SKM-1 treated with dmso at 0.1 percent for 144 hours (cell line): Measurements from ENCODE around the gene TMPRSS13.
"Not testable (repeated sequence)": the region's sequence is repeated elsewhere in the genome, so short reads cannot be mapped to it uniquely, and the experiment has no call there.

ENCODE experiments used
- DNase-seq: peaks from one replicate; lab custom pipeline; 2025; ENCODE audit not compliant: unreplicated experiment; lab: John Stamatoyannopoulos, UW

TMPRSS13 gene

DNA sequence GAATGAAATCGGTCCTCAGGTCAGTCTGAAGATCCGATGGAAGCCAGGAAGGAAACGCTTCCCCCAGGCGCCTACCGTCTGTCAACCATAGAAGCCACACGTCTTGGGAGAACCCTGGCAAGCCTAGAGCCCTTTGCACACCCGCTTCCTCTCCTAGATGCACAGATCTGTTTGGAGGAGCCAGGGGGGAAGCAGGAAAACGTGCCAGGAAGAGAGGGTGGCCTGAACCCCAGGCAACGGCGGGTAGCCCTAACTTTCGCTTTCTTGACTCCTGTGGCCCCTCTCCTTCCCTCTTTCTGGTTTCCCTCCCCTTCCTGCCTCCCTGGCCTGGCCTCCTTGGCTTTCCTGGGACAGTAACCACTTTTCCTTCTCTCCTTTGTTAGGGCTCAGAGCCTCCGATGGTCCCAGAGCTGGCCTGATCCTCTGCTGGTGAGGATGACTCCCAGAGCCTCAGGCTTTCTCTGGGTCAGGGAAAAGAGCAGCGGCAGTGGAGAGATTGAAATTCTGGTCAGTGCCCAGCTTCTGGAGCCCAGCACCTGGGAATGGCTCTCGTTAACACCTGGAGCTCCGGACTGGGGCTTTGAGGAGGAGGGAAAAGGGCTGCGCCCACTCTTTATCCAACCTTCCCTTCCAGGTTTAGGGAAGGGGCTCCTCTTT is 54.8 kb downstream of the TMPRSS13 start:
- DNase-seq: no peak

DNA sequence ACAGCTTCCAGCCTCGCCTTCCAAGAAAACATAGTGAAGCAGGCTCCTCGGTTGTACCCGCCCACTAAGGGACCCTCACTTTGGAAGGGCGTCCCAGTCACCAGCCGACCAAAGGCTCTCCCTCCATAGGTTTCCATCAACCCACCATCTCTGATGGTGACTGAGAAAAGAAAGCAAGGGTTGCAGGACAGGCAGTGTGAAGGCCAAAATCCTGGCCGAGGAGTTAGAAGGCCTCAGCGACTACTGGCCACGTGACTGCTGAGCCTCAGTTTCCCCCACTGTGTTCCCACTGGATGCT is 55.4 kb downstream of the TMPRSS13 start:
- DNase-seq: no peak

DNA sequence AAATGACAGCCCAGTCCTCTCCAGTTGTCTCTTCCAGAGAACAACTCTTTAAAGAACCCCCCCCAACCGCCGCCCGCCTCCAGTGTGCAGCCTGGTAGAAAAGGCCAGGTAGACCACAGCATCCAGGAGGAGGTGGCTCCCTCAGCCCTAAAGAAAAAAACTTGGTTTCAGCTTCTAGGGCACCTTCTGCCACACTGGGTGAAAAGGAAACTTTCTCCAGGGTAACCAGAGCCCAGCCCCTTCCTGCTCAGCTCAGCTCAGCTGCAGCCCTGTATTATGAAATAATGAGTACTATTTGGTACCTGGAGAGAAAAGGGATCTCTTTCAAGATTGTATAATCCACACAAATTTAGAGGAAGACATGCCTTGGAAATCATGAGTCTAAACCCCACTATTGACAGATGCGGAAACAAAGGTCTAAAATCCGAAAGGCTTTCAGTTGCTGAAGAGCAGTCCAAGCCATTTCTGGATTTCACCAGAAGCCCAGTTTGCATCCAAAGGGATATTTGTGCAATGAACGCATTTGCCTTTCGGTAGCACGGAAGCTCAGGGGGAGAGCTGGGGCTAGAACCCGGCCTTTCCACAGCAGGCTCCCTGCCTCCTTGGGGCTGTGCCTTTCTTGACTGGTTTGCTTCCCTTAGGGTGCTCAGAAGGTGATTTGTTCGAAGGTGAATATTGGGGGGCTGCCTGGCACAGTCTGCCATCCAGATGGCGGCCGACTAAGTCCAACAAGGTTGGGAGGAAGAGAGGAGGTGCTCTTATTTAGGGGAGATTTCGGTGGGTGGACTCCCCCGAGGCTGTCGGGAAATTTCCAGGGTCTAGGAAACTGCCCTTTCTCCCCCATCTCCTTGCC is 56.0 kb downstream of the TMPRSS13 start:
- DNase-seq: peak; percentile 18

DNA sequence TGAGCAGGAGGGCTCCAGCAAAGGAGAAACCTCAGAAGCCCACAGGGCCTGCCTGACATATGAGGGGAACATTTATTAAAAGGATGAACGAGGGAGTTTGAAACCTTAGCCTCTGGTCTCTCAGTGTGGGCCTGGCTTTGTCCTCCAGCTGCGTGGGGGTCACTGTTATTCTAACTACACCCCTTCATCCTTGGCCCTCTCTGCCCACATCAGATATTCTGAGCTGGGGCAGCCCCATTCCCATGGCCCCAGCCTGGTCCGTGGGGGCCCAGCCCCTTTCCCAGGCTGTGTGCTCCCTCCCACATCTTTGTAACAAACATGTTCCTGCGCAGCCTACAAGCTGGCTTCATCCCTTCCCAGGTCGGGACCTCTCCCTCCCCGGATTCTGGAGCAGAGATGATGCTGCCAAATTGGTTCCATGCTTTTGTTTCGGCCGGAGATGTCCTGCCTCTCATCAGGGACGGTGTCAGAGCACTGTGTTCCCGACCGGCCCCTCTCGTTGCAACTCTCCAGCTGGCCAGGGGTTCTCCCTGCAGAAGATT is 56.7 kb downstream of the TMPRSS13 start:
- no peak for DNase-seq

DNA sequence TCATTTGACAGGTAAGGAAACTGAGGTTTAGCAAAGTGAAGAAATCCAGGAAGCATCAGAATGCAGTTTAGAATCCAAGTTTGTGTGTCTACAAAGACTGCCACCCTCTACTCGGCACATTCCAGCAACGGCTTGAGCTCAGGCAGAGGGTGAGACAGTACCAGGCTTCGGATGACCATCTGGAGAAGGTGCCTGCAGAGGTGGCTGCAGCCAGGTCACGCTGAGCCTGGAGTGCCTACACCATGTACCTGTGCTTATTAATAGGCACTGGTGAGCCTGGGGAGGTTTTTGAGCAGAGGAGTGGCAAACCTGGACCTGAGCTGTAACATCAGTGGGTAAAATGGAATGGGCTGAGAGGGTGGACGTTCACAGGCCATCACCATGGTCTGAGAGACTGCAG is 57.4 kb downstream of the TMPRSS13 start:
- DNase-seq: no peak

DNA sequence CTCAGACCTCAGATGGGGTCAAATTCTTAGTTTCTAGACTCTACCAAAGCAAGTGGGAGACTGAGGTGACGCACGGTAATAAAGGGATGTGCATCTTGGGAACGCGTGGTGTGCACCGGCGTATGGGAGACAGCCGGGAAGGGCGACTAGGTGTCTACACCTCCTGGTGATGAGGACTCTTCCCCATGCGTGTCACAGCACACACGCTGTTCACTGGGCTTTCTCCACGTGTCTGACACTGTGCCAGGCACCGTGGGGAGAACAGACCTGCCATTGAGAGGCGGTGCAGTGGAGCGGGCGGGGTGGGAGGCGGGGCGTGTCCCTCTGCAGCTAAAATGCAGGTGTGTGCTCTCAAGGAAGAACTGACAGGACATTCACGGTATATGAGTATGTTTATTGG is 58.0 kb downstream of the TMPRSS13 start:
- DNase-seq: no peak

DNA sequence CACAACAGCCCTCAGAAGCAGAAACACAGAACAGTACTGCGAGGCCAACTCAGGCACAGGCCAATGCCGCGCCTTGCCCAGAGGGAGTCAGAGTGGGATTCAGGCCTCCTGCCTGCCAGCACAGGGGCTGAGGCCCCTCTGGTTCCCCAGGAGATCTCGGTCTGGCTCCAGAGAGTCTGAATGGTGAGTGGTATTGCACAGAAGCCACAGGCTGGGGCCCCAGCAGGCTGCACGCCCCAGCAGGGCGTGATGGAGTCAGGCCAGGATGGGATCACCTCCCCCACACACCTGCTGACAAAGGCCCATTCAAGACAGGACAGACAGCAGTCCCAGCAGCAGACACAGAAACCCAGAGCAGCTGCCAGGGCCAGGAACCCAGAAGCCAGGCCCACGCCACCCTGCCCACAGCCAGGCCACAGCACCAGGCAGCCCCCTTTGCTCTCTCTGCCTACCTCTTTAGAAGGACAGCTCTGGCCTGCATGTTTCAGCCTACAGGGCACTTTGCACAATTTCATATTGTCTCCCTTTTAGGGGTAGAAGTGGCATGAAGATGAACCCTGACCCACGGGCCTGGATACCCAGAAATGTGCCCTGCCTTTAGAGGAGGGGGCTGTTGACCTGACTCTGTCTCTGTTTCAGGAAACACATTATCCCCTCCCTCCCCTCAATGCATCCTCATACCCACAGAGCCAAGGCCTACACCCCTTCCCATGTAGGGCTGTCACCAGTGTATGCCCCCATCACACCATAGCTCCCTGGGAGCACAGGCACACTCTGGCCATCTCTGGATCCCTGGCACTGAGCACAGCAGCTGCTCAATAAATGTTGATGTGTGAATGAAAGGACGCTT is 58.9 kb downstream of the TMPRSS13 start:
- DNase-seq: no peak

DNA sequence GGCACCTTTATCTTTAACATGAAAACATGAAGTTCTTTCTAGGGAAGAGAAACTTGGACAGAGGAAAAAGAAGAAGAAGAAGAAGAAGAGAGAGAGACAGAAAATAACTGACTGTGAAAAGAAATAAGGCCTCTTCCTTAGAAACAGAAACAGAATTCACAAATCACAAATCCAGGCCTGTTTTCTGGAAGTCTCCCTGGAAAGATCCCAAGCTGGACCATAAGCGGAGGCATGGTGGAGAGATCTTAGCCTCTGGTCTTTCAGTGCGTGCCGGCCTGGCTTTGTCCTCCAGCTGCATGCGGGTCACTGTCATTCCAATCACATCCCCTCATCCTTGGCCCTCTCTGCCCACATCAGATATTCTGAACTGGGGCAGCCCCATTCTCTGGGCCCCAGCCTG is 59.6 kb downstream of the TMPRSS13 start:
- no peak for DNase-seq

DNA sequence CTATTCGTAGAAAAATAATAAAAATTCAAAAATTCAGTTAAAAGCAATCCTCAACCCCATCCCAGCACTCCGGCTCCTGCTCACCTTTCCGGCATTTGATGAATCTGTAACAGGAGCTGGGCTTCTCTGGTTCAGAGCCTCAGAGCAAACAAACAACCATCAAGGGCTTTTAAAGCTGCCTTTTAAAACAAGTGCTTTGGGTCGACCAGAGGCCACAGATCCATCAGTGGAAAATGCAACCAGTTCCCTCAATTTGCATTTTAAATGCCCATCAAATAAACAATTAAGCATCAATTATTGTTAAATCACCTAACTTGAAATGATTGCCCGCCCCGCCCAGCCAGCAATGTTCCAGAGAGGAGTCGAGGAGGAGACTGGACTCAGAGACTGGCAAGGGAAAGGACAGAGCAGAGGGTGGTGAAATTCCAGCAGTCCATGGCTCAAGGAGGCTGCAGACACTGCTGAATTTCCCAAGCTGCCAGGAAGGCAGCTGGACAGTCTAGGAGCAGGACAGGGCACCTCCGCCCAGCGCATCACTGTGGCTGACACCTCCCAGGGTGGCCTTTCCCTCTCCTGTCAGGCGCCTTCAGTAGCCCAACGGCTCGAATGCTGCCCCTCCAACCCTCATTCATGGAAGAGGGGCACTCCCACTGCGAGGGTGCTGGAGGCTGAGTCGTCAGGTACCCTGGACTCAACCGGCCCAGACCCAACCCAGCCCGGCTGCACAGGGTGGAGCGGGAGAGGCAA is 60.2 kb downstream of the TMPRSS13 start:
- DNase-seq: no peak

DNA sequence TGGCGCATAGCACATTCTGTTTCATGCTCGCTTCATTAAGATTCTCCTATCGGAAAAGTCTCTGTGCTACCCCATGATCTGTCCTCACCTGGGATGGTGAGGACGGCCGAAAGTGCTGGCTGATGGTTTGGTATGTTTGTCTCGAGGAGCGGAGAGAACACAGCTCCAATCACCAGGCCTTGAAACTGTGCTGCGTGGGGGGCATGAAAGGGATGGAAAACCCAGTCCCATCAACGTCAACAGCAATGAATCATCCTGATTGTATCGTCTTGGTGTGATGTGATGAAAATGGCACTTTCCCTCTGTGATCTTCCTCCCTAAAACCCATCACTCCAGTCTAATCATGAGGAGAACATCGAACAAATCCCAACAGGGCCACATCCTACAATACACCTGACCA is 61.1 kb downstream of the TMPRSS13 start:
- DNase-seq: no peak

DNA sequence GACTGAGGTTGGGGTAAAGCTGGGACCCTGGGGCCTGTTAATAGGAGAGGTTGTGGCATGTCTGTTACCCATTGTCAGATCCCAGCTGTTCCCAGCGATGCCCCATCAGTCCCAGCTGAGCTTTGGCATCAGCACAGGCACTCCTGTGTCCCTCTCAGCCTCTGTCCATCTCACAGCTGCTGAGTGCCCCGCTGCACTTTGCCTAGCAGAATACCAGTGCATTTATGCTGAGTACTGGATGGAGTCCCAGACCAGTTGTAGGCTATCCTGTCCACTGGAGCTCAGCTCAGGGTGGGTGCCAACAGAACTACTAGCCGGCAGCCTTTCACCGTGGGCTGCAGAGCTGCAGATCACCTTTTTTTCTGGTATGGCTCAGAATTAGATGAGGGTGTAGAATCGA is 62.7 kb downstream of the TMPRSS13 start:
- DNase-seq: no peak

DNA sequence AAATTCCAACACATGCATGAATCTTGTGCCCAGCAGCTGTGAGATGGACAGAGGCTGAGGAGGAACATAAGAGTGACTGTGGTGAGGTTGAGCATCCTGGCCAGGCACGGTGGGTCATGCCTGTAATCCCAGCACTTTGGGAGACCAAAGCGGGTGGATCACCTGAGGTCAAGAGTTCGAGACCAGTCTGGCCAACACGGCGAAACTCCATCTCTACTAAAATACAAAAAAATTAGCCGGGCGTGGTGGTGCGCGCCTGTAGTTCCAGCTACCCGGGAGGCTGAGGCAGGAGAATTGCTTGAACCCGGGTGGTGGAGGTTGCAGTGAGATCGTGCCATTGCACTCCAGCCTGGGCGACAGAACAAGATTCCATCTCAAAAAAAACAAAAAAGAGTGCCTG is 63.7 kb downstream of the TMPRSS13 start:
- not testable (repeated sequence) for DNase-seq

DNA sequence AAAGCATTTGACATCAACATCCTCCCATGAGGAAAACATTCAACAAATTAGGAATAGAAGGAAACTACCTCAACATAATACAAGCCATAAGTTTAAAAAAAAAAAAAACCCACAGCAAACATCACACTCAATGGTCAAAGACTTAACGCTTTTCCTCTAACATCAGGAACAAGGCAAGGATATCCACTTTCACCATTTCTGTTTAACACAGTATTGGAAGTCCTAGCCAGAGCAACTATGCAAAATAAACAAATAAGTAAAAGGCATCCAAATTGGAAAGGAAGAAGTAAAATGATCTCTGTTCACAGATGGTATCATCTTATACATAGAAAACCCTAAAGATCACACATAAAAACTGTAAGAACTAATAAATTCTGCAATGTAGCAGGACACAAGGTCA is 65.8 kb downstream of the TMPRSS13 start:
- DNase-seq: no peak

DNA sequence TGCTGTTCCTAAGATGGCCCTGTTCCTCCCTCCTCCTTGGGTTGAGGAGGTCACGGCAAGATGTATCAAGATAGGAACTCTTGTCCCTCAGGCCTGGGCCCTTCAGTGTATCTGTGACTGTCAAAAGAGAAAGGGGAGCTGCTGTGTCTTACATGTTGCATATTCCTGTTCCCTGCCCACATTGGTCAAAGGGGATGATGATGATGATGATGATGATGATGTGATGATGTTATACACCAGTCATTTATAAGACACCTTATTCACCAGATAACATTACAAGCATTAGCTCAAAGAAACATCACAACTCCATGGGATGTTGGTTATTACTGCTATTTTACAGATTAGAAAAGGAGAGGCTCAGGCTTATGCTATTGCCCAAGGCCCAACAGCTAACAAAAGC is 66.4 kb downstream of the TMPRSS13 start:
- no peak for DNase-seq

DNA sequence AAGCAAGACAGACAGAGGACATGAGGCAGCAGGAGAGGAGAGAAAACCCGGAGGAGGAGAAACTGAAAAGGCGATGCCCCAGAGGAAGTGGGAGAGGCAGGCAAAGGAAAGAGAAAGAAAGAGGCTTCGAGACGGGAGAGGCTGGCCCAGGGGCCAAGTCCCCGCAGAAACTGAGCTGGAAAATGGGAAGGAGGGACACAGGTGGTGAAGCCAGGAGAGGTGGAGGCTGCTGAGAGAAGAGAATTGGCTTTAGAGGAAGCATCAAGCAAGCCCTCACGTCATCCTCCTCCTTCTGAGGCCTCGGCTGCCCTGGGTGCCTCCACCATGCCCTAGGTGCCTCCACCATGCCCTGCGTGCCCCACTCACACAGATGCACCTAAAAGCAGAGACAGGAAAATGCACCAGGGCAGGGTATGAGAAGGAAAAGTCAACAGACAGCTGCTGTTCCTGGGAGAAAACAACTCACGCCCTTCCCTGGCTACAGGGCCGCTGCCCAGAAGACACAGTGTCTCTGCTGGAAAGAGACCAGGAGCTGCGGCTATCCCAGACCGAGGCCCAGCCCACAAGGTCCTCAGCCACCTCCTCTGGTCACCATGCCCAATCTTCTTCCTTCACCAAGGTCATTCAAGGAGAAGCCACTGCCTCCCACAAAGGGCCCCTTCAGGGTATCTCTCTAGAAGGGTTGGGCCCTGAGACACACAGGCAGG is 67.0 kb downstream of the TMPRSS13 start:
- no peak for DNase-seq

DNA sequence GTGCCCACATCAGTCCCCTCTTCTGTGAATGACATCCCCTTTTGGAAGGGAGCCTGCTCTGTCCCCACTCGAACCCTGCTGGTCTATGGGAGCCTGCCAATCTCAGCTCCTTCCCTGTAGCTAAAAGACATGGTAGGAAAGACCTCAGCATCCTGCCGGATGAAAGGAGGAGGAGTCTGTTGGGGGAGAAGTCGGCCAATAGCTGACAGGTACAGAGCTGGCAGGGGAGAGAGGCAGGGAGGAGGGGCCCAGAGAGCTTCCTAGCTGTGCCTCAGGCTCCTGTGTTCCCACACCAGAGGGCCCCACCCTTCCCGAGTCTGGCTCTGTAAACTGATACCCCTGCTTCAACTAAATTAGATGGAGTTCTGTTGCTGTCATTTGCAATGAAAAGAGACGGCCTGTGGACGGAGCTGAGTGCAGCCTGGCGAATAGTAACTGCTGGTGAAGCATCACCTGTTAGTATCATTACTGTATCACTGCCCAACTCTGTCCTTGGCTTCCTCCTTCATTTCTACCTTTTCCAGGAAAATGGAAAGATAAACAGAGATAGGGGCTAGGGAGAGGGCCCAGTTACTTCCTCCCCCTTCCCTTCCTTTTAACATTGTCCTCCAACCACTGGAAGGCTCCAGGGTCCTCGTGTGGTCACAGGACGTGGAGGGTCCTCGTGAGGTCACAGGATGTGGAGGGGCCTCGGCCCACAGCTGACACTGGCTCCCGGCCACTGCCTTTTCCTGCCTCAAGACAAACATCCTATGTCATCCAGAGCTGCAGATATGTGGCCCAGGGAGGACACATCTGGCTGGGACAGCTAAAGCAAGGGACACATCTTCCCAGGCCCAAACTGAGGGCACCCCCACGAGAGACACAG is 67.8 kb downstream of the TMPRSS13 start:
- no peak for DNase-seq

DNA sequence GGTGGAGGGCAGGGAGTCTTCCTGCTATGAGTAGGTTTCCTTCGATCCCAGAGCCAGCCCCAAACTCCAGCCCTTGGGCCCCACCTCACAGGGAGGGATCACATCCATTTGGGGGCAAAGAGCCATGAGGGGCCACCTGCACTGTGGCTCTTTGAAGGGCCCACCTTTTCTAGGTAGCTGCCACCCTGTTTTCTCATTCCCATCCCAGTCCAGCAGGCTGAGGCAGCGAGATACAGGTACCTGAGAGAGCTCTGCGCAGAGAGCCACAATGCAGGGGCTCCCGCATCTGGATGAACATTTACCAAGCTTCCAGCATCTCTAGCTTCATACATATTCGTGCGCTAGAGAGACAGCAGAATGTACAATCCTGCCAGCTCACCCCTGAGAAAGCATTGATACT is 69.1 kb downstream of the TMPRSS13 start:
- DNase-seq: no peak

DNA sequence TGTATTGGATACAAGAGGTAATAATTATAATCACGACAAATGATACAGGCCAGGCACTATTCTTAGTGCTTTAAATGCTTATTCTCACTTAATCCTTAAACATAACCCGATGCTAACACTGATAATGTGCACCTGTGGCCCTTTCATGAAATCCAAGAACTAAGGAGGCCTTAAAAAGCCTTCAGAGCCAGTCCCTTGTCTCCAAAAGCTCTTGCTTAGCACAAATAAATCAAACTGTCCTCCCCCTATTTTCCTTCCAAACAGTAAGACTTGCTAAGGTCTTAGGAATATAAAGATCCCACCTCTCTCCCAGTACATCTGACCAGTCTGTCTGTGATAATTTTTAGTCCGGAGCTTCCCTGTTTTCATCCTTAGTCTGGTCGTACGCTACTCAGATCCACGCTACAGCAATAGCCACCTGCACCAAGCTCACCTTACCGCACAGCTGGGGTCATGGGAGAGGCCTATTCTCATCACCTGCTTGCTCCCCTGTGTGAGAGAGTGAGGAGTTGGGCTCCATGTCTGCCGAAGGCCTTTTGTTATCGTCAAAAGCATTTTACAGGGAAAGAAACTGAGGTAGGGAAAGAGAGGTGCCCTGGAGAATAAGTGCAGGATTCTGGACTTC is 69.6 kb downstream of the TMPRSS13 start:
- DNase-seq: no peak

DNA sequence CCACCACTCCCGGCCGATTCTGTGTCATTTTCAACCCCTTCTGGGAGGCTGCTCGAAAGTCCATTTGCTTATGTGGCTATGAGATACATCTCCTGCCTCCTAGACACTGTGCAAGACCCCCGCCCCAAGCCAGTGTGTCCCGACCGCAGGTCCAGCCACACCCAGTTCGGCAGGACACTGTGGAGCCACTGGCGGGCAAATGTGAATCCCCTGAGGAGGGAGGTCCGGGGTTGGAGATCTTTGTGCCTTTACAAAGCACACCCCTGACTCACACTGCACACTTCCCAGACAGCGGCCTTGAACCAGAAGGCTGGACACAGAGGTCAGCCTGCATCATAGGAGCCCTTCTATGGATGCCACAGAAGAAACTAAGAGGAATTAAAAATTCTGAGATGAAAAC is 70.1 kb downstream of the TMPRSS13 start:
- DNase-seq: no peak
